LNCAP (cell line): ENCODE results near the gene NCAPG2.

Experiments
- TF ChIP-seq, protein P1 (sequence below): fragments of 450-650 bp; IDR thresholded peaks from 2 replicates; pipeline ENCODE4 v1.5.1; 2017; ENCODE audit warnings: mild to moderate bottlenecking

NCAPG2 gene

GRCh38 chr7:158740657-158741293 lies 36.2 kb upstream of the NCAPG2 start:
- TF ChIP-seq, protein P1, sequence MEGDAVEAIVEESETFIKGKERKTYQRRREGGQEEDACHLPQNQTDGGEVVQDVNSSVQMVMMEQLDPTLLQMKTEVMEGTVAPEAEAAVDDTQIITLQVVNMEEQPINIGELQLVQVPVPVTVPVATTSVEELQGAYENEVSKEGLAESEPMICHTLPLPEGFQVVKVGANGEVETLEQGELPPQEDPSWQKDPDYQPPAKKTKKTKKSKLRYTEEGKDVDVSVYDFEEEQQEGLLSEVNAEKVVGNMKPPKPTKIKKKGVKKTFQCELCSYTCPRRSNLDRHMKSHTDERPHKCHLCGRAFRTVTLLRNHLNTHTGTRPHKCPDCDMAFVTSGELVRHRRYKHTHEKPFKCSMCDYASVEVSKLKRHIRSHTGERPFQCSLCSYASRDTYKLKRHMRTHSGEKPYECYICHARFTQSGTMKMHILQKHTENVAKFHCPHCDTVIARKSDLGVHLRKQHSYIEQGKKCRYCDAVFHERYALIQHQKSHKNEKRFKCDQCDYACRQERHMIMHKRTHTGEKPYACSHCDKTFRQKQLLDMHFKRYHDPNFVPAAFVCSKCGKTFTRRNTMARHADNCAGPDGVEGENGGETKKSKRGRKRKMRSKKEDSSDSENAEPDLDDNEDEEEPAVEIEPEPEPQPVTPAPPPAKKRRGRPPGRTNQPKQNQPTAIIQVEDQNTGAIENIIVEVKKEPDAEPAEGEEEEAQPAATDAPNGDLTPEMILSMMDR: no peak

GRCh38 chr7:158740013-158740656 lies 35.5 kb upstream of the NCAPG2 start:
- TF ChIP-seq, protein P1: no peak

- TF ChIP-seq, protein P1: no peak
Measured at GRCh38 chr7:158738841-158739240, 34.2 kb upstream of the NCAPG2 start.

GRCh38 chr7:158737064-158737695 lies 32.6 kb upstream of the NCAPG2 start:
- TF ChIP-seq, protein P1: no peak

DNA sequence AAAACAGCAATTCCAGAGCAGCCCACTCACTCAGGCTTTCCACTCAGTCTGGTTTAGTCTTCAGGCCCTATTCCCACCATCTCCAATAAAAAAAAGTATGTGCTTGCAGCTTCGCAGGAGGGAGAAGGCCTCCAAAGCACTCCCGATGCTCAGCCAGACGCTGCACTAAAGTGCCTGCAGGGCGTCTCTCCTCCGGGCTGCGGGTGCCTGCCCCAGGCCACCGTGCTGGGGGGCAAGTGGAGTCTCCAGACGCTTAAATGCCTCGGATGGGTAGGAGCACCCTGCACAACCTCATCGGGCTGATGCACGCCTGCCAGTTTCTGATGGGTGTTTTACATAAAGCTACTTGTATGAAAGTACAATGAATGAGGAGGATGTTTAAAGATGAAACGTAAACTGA lies 31.3 kb upstream of the NCAPG2 start:
- TF ChIP-seq, protein P1: no peak

- TF ChIP-seq, protein P1: no peak
Measured at GRCh38 chr7:158734861-158735260, 30.3 kb upstream of the NCAPG2 start.

- TF ChIP-seq, protein P1: no peak
Measured at GRCh38 chr7:158733775-158734494, 29.3 kb upstream of the NCAPG2 start.
